Renal pelvis (tissue), 4 donors: Measurements from ENCODE around the gene TIMM50. TPM values are rescaled to one million over a fixed set of nuclear protein-coding genes. Genes with fewer than 3 reads are reported as not detected.

Source experiments
- DNase-seq: peaks from one replicate; pipeline ENCODE4 v3.0.0-alpha.2; 2013
- polyA plus RNA-seq, 3 donors: library from polyadenylated mRNA; unstranded; fragments of 120-200 nt; gene quantifications; one replicate each; pipeline ENCODE4 v1.2.1, GENCODE V29; 2013; ENCODE audit not compliant: insufficient read length in 3 of 3

The TIMM50 gene
- polyA plus RNA-seq, 3 donors = 78.8 to 92.7 (median 92.5) TPM

DNA sequence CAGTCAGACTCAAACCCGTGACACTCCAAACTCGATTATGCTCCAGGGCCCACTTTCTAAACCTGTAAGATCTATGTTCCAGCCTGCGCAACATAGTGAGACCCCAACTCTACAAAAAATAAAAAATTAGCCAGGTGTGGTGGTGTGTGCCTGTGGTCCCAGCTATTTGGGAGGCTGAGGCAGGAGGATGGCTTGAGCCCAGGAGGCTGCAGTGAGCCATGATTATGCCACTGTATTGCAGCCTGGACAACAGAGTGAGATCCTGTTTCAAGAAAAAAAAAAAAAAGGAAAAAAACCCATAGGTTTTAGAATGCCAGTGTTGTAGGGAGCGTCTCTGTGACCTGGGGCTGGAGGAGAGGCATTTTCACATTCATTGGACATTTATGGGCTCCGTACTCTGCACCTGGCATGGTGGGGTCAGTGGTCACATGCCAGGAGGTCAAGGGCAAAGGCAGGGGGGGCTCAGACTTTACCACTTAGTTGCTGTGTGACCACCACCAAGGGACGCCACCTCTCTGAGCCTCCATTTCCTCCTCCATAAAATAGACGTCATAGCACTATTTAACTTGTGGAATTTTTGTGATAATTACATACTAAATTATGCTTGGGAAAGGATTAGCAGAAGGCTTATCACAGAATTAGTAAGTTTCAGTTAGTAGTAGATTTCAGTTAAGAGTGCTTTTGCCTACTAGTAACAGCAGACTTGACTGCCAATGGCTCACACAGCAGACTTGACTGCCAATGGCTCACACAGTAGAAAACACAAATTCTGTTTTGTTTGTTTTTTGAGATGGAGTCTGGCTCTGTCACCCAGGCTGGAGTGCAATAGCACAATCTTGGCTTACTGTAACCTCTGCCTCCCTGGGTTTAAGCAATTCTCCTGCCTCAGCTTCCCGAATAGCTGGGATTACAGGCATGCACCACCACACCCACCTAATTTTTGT is 40.2 kb downstream of the TIMM50 start:
- DNase-seq = no peak

DNA sequence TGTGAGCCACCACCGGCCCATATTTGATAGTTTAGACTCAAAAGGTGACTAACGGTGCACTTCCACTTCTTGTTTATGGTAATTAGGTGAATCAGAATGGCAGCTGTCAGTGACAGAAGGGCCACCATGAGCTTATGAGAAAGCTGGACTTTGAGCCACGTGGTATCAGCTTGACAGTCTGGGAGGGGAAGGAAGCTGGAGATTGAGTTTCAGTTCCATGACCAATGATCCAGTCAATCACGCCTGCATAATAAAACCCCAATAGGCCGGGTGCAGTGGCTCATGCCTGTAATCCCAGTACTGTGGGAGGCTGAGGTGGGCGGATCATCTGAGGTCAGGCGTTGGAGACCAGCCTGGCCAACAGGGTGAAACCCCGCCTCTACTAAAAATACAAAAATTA is 43.9 kb downstream of the TIMM50 start:
- no peak for DNase-seq

DNA sequence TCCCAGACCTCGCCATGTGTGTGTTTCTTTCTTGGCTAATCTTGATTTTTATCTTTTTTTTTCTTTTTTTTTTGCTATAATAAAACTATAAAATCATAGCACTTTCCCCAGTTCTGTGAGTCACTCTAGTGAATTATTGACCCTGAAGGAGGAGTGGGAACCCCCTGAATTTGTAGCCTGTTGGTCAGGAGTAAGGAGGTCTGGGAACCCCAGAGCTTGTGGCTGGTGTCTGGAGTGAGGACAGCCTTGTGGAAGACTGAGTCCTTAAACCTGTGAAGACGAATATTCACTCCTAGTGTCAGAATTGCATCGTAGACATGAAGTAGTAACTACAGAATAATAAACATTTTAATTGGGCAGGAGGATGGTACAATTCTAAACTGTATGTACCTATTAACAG is 44.6 kb downstream of the TIMM50 start:
- no peak for DNase-seq

DNA sequence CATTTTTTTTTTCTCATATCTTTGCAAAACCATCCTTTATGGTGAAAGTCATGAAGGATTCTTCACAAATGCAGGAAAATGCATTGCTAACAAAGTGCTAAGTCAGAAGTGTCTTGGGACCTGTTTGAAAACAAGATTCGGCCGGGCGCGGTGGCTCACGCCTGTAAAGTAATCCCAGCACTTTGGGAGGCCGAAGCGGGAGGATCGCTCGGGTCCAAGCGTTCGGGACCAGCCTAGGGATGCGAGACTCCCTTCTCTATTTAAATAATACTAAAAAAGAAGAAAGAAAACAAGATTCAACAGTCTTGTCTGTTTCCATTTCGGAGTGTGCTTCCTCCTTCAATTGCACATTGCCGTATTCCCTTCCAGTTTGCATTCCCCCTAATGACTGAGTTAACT is 51.2 kb downstream of the TIMM50 start:
- no peak for DNase-seq

DNA sequence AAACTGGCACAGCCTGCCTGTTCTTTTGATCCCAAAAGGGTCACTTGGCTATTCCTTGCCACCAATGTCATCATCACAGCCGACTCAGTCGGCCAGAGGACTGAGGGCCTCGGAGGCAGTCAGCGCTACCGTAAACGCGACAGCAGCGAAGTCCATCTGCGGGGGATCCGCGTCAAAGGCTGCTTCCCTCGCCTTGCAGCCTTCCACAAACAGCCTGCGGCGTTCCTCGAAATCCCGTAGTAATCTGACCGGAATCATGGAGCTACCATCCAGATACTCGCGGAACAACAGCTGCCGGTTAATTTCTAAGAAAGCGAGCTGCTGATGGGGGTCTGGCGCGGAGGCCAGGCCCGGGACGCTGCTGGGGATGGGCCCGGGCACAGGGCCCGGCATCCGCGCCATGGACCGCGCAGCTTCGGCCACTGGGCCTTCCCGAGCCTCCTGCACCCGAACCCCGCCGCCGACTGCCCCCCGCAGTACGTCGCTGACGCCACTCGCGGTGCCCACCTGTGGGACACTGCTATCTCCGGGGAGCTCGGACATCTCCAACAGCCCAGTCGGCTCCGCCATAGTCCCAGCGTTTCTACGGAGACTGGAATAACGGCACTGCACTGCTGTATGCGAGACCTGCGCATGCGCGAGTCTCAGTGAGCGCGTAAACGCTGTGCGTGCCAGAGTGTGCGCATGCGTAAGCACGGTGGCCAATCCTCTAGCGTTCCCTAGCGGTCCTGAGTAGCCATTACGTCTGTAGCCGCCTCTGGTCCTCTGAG is 51.8 kb downstream of the TIMM50 start, which contains the start of gene EID2B:
Gene EID2B, minus strand, starts transcription at position 620 of the 770 bp plus-strand sequence. Its CDS starts 50 bp downstream, at position 570.
- peak; percentile 95 for DNase-seq

DNA sequence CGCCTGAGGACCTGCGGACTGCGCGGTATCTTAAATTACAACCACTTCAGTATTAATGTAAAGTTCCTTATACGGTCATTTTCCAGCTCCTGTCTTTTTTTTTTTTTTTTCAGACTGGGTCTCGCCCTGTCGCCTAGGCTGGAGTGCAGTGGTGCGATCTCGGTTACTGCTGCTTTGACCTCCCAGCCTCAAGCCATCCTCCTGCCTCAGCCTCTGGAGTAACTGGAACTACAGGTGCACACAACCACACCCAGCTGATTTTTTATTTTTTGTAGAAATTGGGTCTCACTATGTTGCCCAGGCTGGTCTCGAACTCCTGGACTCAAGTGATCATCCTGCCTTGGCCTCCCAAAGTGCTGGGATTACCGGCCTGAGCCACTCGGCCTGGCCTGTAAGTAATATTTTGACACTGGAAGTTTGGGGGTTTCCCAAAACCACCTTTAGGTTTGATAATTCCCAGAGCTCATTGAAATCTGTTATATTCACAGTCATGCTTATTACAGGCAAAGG is 52.4 kb downstream of the TIMM50 start:
- no peak for DNase-seq

DNA sequence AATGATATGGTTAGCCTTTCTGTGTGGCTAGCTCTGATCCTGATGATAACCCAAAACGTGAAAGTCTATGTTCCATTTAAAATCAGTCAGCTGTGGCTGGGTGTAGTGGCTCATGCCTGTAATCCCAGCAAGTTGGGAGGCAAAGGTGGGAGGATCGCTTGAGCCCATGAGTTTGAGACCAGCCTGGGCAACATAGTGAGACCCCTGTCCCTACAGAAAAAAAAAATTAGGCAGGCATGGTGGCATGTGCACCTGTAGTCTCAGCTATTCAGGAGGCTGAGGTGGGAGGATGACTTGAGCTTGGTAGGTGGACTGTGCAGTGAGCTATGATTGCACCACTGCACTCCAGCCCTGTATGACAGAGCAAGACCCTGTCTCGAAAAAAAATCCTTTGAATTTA is 53.2 kb downstream of the TIMM50 start:
- DNase-seq = no peak

DNA sequence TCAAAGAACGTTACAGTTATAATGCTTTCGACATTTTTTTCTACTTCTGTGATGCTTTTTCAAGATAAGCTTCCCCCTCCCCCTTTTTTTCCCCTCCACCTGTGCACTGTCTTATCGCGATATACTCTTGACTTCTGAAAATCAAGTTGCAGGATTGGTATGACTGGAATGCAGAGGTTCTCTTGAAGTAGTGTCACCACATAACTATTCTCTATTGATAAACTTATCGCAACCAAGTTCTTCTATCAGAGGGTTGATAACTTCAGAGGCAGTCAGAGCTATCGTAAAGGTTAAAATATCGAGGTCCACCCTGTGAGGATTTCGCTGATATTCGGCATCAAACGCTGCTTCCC is 58.5 kb downstream of the TIMM50 start:
- no peak for DNase-seq

DNA sequence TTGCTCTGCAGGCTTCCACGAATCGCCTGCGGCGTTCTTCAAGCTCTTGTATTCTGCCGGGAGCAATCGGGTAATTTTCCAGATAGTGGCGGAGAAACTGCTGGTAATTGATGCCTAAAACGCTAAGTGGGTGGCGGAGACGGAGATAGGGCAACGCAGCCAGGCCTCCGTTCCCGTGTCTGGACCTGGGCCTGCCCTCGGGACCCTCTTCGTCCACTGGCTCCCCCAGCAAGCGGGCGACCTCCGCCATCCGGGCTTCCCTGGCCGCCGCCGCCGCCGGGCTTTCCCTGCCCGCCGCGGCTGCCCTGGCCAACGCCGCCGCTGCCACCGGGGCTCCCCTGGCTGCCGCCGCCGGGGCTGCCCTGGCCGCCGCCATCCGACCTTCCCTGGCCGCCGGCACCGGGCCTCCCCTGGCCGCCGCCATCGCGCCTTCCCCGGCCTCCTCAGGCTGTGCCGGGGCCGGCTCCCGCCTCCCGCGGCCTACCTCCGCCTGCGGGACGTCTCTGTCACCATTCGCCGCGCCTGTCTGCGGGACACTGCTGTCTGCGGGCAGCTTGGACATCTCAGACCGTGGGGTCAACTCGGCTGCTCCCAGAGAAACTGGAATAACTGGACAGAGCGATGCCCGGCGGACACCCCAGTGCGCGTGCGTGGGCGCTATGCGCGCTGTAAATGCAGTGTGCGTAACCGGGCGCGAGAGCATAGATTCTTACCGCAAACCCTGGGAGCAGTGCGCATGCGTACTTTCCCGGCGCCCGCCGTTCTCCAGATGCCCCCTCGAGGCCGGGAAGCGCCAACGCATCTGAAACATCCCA is 59.1 kb downstream of the TIMM50 start, which contains the start of gene EID2:
Gene EID2, minus strand, starts transcription at position 644 of the 815 bp plus-strand sequence. Its CDS starts 82 bp downstream, at position 562.
- DNase-seq = peak; percentile 94

DNA sequence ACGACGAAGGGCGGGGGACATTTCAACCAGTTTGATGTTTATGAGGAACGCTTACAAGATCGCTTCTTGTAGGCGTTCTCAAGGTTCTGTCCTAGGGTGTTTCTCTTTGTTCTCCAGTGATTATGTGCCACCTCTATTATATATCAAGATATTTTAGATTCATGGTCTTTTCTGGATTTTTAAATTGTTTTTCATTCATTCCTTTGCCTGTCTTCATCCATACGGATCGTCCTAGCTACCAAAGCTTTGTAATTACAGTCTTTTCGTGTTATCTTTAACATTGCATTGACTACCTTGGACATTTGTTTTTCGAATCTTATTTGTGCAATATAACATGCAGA is 59.7 kb downstream of the TIMM50 start:
- DNase-seq = no peak

Other genes with a start within 250 kb of the TIMM50 start
- gene IFNL3, start 235.8 kb upstream of the TIMM50 start, polyA plus RNA-seq = not detected
- gene IFNL4, start 232.0 kb upstream of the TIMM50 start, polyA plus RNA-seq = under 1 TPM in 1 of 3 donors, not detected in 2; 0.09 TPM
- gene IFNL2, start 212.4 kb upstream of the TIMM50 start, polyA plus RNA-seq = not detected
- gene IFNL1, start 184.4 kb upstream of the TIMM50 start, polyA plus RNA-seq = not detected
- 1 to 10 TPM; 1.6 to 2.9 (median 2.6) TPM for gene LRFN1, start 160.0 kb upstream of the TIMM50 start, polyA plus RNA-seq
- 10 to 100 TPM; 18.8 to 25.4 (median 24.1) TPM for gene GMFG, start 144.8 kb upstream of the TIMM50 start, polyA plus RNA-seq
- 100 to 1,000 TPM; 124 to 155 (median 129) TPM for gene SAMD4B, start 138.4 kb upstream of the TIMM50 start, polyA plus RNA-seq
- gene PAF1, start 89.7 kb upstream of the TIMM50 start, polyA plus RNA-seq = 10 to 100 TPM; 63.3 to 79.3 (median 77.1) TPM
- 10 to 100 TPM; 39.9 to 42.5 (median 41.3) TPM for gene MED29, start 89.5 kb upstream of the TIMM50 start, polyA plus RNA-seq
- gene ZFP36, start 74.0 kb upstream of the TIMM50 start, polyA plus RNA-seq = 10 to 100 TPM; 20.1 to 25.1 (median 22.8) TPM
- gene PLEKHG2, start 68.2 kb upstream of the TIMM50 start, polyA plus RNA-seq = 100 to 1,000 TPM in 1 of 3 donors, 10 to 100 TPM in 2; 81.8 to 135 (median 87.0) TPM
- 1,000 to 10,000 TPM; 1,287 to 1,452 (median 1,291) TPM for gene RPS16, start 44.9 kb upstream of the TIMM50 start, polyA plus RNA-seq
- gene SUPT5H, start 35.3 kb upstream of the TIMM50 start, polyA plus RNA-seq = 100 to 1,000 TPM; 149 to 158 (median 149) TPM
- under 1 TPM; 0.47 to 0.96 (median 0.70) TPM for gene DLL3, start 18.1 kb downstream of the TIMM50 start, polyA plus RNA-seq
- gene SELENOV, start 34.3 kb downstream of the TIMM50 start, polyA plus RNA-seq = 10 to 100 TPM in 2 of 3 donors, 1 to 10 TPM in 1; 7.4 to 16.0 (median 12.6) TPM
- 1 to 10 TPM; 3.8 to 6.4 (median 5.7) TPM for gene EID2B, start 52.0 kb downstream of the TIMM50 start, polyA plus RNA-seq
- 10 to 100 TPM; 18.7 to 22.9 (median 18.8) TPM for gene EID2, start 59.3 kb downstream of the TIMM50 start, polyA plus RNA-seq
- not detected for gene LGALS13, start 121.7 kb downstream of the TIMM50 start, polyA plus RNA-seq
- not detected for gene LGALS16, start 175.1 kb downstream of the TIMM50 start, polyA plus RNA-seq
- not detected for gene LGALS14, start 223.6 kb downstream of the TIMM50 start, polyA plus RNA-seq